ENCODE data around the gene RPL22. TPM values are rescaled to one million over a fixed set of nuclear protein-coding genes. Genes with fewer than 3 reads are reported as not detected.

The RPL22 gene
- total RNA-seq, 4 donors from 2014 or later: 142 to 235 (median 159) TPM

- H3K27me3 ChIP-seq: no peaks in the 10 kb centered on the region
- H3K9me3 ChIP-seq: peaks cover 0 to 4% (median 0%) of the 10 kb centered on the region in 4 donors
- H3K36me3 ChIP-seq: no peaks in the 10 kb centered on the region
- H3K4me3 ChIP-seq: no peak overlapping the region
- TF ChIP-seq POLR2A (IDR thresholded peaks at IDR 0.05) (no peak), EP300 (IDR thresholded peaks at IDR 0.05) (no peak), CTCF (IDR thresholded peaks at IDR 0.05) (no peak)
- DNase-seq (ENCODE audit: low spot score in 2 of 2): no peak
- 54 to 62% methylated on average over 4 to 5 of the region's 5 CpGs for WGBS, 2 donors
- no peak overlapping the region for H3K27ac ChIP-seq
- no peaks in the 10 kb centered on the region for H3K4me1 ChIP-seq
Measured at GRCh38 chr1:6137758-6138157, 61.6 kb downstream of the RPL22 start.

- no peak for TF ChIP-seq EP300 (IDR thresholded peaks at IDR 0.05)
- no peak for TF ChIP-seq CTCF (IDR thresholded peaks at IDR 0.05)
- no peak for TF ChIP-seq POLR2A (IDR thresholded peaks at IDR 0.05)
- Histone ChIP-seq H3K27ac (no peak overlapping the region), H3K27me3 (no peaks in the 10 kb centered on the region), H3K4me3 (no peak overlapping the region), H3K36me3 (peaks cover 0 to 2% (median 0%) of the 10 kb centered on the region in 3 donors), H3K4me1 (no peaks in the 10 kb centered on the region), H3K9me3 (peaks cover 0 to 15% (median 0%) of the 10 kb centered on the region in 4 donors)
- WGBS, 2 donors: 69 to 77% methylated on average over 16 of the region's 16 CpGs
- no peak for DNase-seq (ENCODE audit: low spot score in 2 of 2)
Measured at GRCh38 chr1:6136516-6137220, 62.7 kb downstream of the RPL22 start.

Other genes with a start within 250 kb of the RPL22 start
- gene NPHP4, start 207.2 kb downstream of the RPL22 start, total RNA-seq: 10 to 100 TPM; 14.7 to 34.5 (median 28.0) TPM
- 10 to 100 TPM in 2 of 4 donors, 1 to 10 TPM in 2; 7.0 to 21.4 (median 13.8) TPM for gene KCNAB2, start 153.7 kb downstream of the RPL22 start, total RNA-seq
- under 1 TPM in 1 of 4 donors, not detected in 3; 0.30 TPM for gene CHD5, start 19.3 kb downstream of the RPL22 start, total RNA-seq
- 100 to 1,000 TPM in 1 of 4 donors, 10 to 100 TPM in 3; 22.3 to 128 (median 42.3) TPM for gene RNF207, start 6.5 kb upstream of the RPL22 start, total RNA-seq
- gene ICMT, start 36.4 kb upstream of the RPL22 start, total RNA-seq: 10 to 100 TPM; 49.0 to 53.2 (median 51.4) TPM
- gene HES3, start 44.6 kb upstream of the RPL22 start, total RNA-seq: not detected
- 10 to 100 TPM; 10.3 to 12.7 (median 11.3) TPM for gene GPR153, start 61.5 kb upstream of the RPL22 start, total RNA-seq
- gene ACOT7, start 194.2 kb upstream of the RPL22 start, total RNA-seq: 10 to 100 TPM; 18.6 to 29.4 (median 23.2) TPM
- not detected for gene HES2, start 220.3 kb upstream of the RPL22 start, total RNA-seq
- 1 to 10 TPM in 3 of 4 donors, under 1 TPM in 1; 0.60 to 6.1 (median 1.7) TPM for gene ESPN, start 225.2 kb upstream of the RPL22 start, total RNA-seq

Measured in tibial nerve (tissue), 4 donors.